ENCODE results near the gene EDN2. TPM values are rescaled to one million over a fixed set of nuclear protein-coding genes. Genes with fewer than 3 reads are reported as not detected.
A peak's percentile ranks its signal among the peaks of the same experiment; 100 is the strongest.

EDN2 gene
- total and polyA plus RNA-seq, 2 of the 8 experiments (the other 6 are each of a cell fraction or from before 2014, with no cell fraction given) = 0.32 to 0.39 TPM

GRCh38 chr1:41500781-41501518, 16.5 kb upstream of the EDN2 start:
- Histone ChIP-seq H4K20me1 (replicated peaks in 1 of 2; ENCODE audit: control insufficient read depth in 1 of 2, insufficient read depth in 2 of 2, low read length in 2 of 2) (no peaks in the 10 kb centered on the region), H3K27ac (ENCODE audit: low read depth, low read length) (no peak overlapping the region; the same call in 1 of the 2 replicates), H2BK120ac (replicated peaks; ENCODE audit: low read depth, low read length) (no peak overlapping the region), H3K4me1 (replicated peaks in 1 of 4; ENCODE audit: control insufficient read depth in 3 of 4, insufficient read depth in 4 of 4, low read length in 3 of 4) (peaks cover 0 to 16% (median 10%) of the 10 kb centered on the region in 4 experiments; a peak in 6 of 7 replicates), H3K79me2 (ENCODE audit: control insufficient read depth in 1 of 2, insufficient read depth in 2 of 2, low read length in 2 of 2) (no peaks in the 10 kb centered on the region), H3K14ac (ENCODE audit: insufficient read length) (no peak overlapping the region), H2BK5ac (ENCODE audit: low read depth, low read length) (no peak overlapping the region), H3K9ac (replicated peaks in 1 of 4; ENCODE audit: extremely low read depth in 1 of 4, low read depth in 3 of 4, low read length in 3 of 4) (no peak overlapping the region), H2AK5ac (ENCODE audit: low read depth, low read length) (no peak overlapping the region), H3K4me2 (ENCODE audit: insufficient read depth in 1 of 2, low read depth in 2 of 2, low read length in 2 of 2) (no peak overlapping the region), H3K56ac (replicated peaks; ENCODE audit: insufficient read length, low read depth, low read length) (no peak overlapping the region), H3K23me2 (ENCODE audit: low read depth, low read length) (peaks cover 3% of the 10 kb centered on the region; the same call in 1 of the 2 replicates), H2BK15ac (ENCODE audit: low read length) (no peak overlapping the region), H3K27me3 (replicated peaks in 1 of 4; ENCODE audit: control insufficient read depth in 3 of 4, extremely low read depth in 1 of 4, insufficient read depth in 3 of 4, low read length in 3 of 4) (peaks cover 0 to 13% (median 9%) of the 10 kb centered on the region in 4 experiments; a peak in 3 of 7 replicates), H4K5ac (ENCODE audit: insufficient read length, low read depth, low read length) (no peak overlapping the region), H3K4ac (replicated peaks; ENCODE audit: insufficient read length, low read depth, low read length) (no peak overlapping the region), H3K18ac (ENCODE audit: extremely low read depth, low read length) (no peak overlapping the region), H2BK20ac (ENCODE audit: low read length) (no peak overlapping the region), H3K9me3 (ENCODE audit: insufficient read depth in 2 of 2, low read depth in 1 of 2, low read length in 1 of 2) (no peaks in the 10 kb centered on the region), H4K8ac (ENCODE audit: extremely low read depth, insufficient read depth, low read length) (no peak overlapping the region), H3K23ac (ENCODE audit: insufficient read length) (no peak overlapping the region), H3K4me3 (ENCODE audit: extremely low read depth in 1 of 4, insufficient read depth in 2 of 4, low read depth in 3 of 4, low read length in 4 of 4) (no peak overlapping the region), H2BK12ac (ENCODE audit: low read depth, low read length) (no peak overlapping the region), H3K79me1 (ENCODE audit: low read depth, low read length) (no peaks in the 10 kb centered on the region), H3K36me3 (ENCODE audit: control insufficient read depth in 2 of 4, insufficient read depth in 4 of 4, low read length in 3 of 4) (no peaks in the 10 kb centered on the region; a peak in 1 of 8 replicates), H2AFZ (ENCODE audit: low read length) (no peak overlapping the region), H4K91ac (replicated peaks; ENCODE audit: insufficient read length, low read length) (no peak overlapping the region)
- ChIA-PET CTCF (ENCODE audit: partially characterized antibody) (interaction anchor here (0.6 to 7.5 kb wide), 9 partner anchors 9 to 204 kb away, joined by 3 to 85 read pairs (median 4); no protein-coding TSS in a partner anchor), POLR2A (ENCODE audit: partially characterized antibody) (no interaction called here)
- no peak for FAIRE-seq
- 91% methylated on average over 7 of the region's 7 CpGs; no CpG with 5 or more reads in 1 of the 2 experiments for WGBS, 2 experiments (ENCODE audit: extremely low coverage in 1 of 2, insufficient coverage in 1 of 2, insufficient read length in 1 of 2, insufficient replicate concordance in 2 of 2, low coverage in 1 of 2, low lambda C conversion rate in 2 of 2, missing lambda C conversion rate in 1 of 2)
- no peak for DNase-seq (ENCODE audit: low read depth in 1 of 2, low spot score in 2 of 2)
- no peak for TF ChIP-seq GABPA (IDR thresholded peaks at IDR 0.05; ENCODE audit: borderline replicate concordance, insufficient read depth, low read length)
- no peak for TF ChIP-seq EGR1 (IDR thresholded peaks at IDR 0.05; ENCODE audit: borderline replicate concordance, low read depth, low read length)
- TF ChIP-seq CTCF (IDR thresholded peaks at IDR 0.05; ENCODE audit: control extremely low read depth in 1 of 3, insufficient read depth in 1 of 3, low read depth in 1 of 3, low read length in 3 of 3) = peak in 1 of 3 experiments; percentile 26; a peak in 1 of 4 replicates
